Ecto neural progenitor cell (in vitro differentiated cells): Measurements from ENCODE around the gene PTPRM.

Source experiments
- DNase-seq: peaks from one replicate; pipeline ENCODE4 v3.0.0-alpha.2; 2018; ENCODE audit warnings: low spot score

The PTPRM gene

GRCh38 chr18:8287196-8287885 lies 720.2 kb downstream of the PTPRM start:
- no peak for DNase-seq

- no peak for DNase-seq
Observed at GRCh38 chr18:8288472-8289195, 721.5 kb downstream of the PTPRM start.

- no peak for DNase-seq
Observed at GRCh38 chr18:8290435-8290834, 723.3 kb downstream of the PTPRM start.

DNA sequence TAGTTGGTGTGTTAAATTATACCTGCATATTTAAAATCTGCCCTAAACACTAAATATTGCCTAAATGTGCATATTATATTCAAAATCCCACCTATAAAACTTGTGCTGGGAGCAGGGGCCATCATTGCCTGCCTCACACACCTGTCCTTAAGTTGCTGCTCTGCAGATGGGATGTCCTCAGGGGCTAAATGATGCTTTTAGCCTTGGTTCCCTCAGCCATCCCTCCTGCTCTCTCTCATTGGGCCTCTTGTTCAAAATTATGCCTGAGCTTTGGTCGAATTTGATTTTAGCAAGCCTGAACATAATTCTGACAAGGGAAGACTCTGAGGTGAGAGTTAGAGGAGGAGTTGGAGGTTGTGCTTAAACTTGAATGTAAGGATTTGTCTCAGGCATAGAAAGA lies 723.8 kb downstream of the PTPRM start:
- no peak for DNase-seq

GRCh38 chr18:8293184-8293583 lies 726.1 kb downstream of the PTPRM start:
- no peak for DNase-seq

GRCh38 chr18:8296886-8297616 lies 729.9 kb downstream of the PTPRM start:
- no peak for DNase-seq

GRCh38 chr18:8298186-8298585 lies 731.1 kb downstream of the PTPRM start:
- no peak for DNase-seq

DNA sequence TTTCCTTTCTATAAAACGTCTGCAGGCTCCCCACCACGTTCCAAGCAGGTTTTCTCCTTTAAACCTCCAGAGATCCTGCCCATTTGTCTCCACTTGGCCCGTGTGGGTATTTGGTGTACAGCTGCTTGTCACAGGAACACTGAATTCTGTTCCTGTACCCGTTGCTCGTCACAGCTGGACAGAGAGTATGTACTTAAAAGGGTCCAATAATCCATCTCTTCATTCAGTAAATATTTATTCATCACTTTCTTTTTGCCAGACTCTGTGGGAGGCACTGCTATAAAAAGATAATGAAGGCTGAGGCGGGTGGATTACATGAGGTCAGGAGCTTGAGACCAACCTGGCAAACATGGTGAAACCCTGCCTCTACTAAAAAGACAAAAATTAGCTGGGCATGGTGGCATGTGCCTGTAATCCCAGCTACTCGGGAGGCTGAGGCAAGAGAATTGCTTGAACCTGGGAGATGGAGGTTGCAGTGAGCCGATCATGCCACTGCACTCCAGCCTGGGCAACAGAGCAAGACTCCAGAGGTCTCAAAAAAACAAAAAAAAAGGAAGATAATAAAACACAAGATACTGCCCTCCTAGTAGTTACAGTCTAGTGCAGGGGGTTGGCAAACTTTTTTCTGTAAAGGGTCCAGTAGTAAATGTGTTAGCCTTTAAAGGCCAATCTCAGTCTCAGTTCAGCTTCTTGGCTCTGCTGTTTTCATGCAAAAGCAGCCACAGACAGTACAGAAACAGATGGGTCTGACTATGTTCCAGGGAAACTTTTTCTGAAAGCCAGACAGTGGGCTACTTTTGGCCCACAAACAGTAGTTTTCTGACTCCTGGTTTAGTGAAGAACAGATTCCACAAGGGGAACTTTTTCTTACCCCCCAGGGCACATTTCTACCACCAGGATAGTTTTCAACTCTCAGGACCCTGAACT lies 732.2 kb downstream of the PTPRM start:
- no peak for DNase-seq

DNA sequence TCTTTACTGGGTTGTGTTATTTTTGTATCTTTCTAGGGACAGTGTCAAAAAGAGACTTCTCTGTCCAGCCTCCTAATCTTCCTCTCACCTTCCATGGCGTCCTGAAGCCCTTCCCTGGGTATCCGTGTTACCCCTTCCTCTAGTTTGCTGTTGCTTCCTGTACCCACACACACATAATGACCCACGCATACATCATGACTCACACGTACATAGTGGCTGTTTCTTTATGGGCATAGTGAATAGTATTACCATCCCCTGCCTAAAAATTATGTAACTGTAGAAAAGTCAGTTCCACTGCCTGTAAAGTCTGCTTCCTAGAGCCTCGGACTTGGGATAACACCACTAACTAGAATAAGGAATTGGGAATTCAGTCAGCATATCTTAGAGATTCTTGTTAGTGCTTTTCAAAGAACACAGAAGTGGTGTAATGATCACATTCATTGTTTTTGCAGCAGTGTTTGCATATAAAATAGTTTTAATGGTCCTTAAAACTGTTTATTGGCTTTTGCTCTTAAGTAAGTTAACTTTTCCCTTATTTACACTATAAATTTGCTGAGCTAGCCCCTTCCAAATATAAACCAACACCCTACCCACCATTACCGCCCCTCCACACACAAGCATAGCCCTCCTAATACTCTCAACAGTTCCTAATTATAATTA lies 733.8 kb downstream of the PTPRM start:
- no peak for DNase-seq

DNA sequence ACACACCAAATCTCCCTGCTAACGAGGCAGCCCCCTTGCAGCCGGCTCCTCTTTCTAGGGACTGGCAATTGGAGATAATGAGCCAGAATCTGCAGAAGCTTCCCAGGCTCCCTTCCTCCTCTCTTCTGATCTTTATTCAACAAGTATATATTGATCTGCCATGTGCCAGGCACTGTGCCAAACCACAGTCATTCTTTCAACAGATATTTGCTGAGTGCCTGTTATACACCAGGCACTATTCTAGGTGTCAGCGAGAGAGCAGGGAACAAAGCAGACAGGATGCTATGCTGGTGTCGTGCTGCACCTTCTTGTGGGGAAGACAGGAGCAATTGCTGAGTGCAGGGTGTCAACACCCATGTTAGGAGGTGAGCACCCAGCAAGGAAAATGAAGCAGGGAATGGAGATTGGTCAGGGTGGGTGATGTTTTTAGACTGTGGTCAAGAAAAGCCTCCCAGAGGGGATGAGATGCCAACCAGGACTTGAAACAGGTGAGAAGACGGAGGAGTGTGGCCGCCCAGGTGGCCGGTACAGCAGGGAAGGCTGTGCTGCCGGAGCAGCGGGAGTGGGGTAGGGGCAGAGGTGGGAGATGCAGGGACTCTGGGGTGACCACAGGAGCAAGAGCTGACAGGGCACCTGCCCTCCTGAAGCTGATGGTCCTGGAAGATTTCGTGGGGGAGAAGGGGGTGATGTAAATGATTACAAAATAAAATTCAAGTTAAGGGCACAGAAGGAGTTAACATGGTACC lies 734.5 kb downstream of the PTPRM start:
- no peak for DNase-seq

GRCh38 chr18:8303151-8303755 lies 736.1 kb downstream of the PTPRM start:
- DNase-seq = no peak

- no peak for DNase-seq
Observed at GRCh38 chr18:8307960-8308359, 740.8 kb downstream of the PTPRM start.

DNA sequence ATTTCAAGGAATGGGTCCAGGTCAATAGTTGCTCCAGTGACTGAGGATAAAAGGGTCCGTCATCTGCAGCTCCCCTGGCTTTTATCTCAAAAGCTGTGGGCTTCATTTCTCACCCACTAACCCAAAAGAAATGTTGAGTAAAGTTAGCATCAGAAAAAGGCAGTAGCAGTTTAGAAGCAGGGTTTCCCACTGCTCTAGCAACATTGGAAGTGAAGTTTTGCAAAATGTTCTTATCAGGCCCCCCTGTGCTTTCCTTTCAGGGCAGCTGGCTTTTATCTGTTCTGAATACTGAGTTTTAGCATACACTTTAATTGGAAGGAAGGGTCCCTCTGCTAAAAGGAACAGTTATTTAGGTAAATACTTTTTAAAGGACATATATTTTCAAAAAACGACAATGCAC lies 745.9 kb downstream of the PTPRM start:
- DNase-seq = no peak

- DNase-seq = no peak
Observed at GRCh38 chr18:8314124-8314523, 747.0 kb downstream of the PTPRM start.

GRCh38 chr18:8319798-8320489 lies 752.8 kb downstream of the PTPRM start:
- DNase-seq = no peak

DNA sequence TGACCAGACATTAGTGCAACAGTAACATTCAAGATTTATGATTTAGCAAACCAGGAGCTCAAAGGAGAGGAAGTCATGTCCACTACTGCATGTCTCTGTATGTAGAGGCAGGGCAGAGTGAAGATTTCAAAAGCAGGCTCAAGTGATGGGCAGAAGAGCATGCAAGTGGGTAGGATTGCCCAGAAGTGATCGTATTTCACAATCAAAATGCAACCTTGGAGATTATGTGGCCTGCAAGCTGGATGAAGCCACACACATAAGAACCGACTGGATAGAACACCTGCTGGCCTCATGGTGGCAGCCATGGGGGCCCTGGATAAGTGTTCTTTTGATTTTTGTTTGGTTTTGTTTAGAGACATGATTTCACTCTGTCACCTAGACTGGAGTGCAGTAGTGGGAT lies 755.4 kb downstream of the PTPRM start:
- no peak for DNase-seq

DNA sequence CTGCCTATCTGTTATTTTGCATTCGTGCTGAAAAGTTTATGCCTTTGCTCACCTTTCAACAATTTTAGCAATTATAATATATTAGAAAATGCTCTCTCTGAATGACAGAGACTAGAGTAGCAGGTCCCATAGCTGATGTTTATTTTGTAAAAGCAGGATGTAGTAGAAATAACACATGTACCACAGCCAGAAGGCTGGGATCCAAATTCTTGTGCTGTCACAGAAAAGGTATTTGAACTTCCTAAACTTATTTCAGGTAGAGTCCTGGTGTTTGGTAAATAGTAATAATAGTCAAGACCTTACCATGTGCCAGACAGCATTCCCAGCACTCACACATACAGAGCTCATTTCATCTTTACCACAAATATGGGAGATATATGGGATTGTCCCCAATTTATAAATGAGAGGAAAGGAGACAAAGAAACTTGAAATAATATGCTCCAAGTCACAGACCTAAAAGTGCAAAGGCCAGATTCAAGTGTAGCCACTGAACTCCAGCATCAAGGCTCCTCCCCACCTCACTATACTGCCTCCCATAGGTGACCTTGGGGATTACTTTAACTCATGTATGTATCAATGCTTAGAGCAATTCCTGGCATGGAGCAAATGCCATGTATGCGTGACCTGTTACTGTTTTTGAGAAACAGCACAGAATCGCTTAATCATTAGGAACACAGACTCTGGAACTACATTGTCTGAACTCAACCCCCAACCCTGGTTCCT lies 757.4 kb downstream of the PTPRM start:
- no peak for DNase-seq

DNA sequence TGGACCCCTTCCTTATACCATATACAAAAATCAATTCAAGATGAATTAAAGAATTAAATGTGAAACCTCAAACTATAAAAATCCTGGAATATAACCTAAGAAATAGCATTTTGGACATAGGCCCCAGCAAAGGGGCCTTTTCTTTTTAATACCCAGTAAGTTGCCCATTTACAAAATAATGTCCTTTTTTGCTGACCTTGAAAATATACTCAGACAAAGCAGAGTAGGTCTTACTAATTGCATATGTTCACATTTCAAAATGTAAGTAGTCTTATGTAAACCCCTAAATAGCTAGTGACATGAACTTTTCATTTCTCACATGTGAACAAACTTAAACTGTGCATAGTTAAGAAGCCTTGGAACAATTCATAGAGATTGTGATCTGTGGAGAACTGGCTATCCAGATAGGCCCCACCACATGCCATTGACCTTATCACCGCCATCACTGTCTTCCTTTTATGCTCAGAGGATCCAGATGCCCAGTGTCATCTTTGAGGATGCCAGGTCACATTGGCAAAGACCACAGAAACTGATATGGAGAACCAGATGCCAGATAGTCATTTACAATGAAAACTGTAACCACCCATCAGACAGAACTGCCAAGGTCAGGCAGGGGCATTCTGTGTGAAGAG lies 759.8 kb downstream of the PTPRM start:
- no peak for DNase-seq

DNA sequence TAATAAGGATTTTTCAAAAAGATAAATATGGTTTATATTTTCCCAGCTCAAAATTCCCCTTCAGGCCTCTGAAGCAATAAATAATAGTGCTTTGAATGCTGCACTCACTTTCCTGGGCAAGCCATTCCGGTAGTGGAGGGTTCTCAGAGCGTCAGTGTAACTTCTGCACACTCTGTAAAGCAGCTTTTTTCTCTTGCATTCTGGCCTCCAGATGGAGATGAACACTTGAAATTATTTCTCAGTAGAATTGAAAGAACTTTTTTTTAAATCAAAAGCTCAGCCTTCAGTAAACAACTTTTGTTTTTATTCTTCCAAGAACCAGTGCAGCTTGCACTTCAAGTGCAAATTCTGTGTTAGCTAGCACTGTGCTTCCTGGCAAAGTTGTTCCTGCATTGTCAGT lies 761.0 kb downstream of the PTPRM start:
- DNase-seq = no peak
